ENCODE data around the gene TMTC1.

GRCh38 chr12:29653286-29653685 is 130.5 kb downstream of the TMTC1 start:
- TF ChIP-seq CTCF (IDR thresholded peaks at IDR 0.05), result no peak
- TF ChIP-seq POLR2A (IDR thresholded peaks at IDR 0.05), result no peak

All from uterus (tissue), 2 donors.